GM06990 (cell line): ENCODE data around the gene PDE6A.
"Not testable (repeated sequence)": the region's sequence is repeated elsewhere in the genome, so short reads cannot be mapped to it uniquely, and the experiment has no call there.

ENCODE experiments used
- DNase-seq: peaks from one replicate; pipeline ENCODE4 v3.0.0-alpha.2; 2011; ENCODE audit not compliant: insufficient read length; ENCODE audit errors: extremely low read depth
- H3K27me3 ChIP-seq: replicated peaks from 2 replicates; pipeline ENCODE4 v1.6.0; 2011; ENCODE audit warnings: low read length; ENCODE audit not compliant: control insufficient read depth, insufficient read depth
- H3K36me3 ChIP-seq: 2 replicates; pipeline ENCODE4 v1.5.1; 2011; ENCODE audit warnings: low read length; ENCODE audit not compliant: control insufficient read depth, insufficient read depth
- H3K4me3 ChIP-seq: replicated peaks from 2 replicates; pipeline ENCODE4 v1.5.1; 2011; ENCODE audit warnings: low read depth, mild to moderate bottlenecking, control low read depth, low read length
- TF ChIP-seq, protein P1 (sequence below): IDR thresholded peaks from 2 replicates; pipeline ENCODE4 v1.5.1; 2011; ENCODE audit warnings: low read length, control low read depth, mild to moderate bottlenecking, inconsistent platforms; ENCODE audit not compliant: insufficient read depth, poor library complexity, severe bottlenecking

Gene PDE6A

DNA sequence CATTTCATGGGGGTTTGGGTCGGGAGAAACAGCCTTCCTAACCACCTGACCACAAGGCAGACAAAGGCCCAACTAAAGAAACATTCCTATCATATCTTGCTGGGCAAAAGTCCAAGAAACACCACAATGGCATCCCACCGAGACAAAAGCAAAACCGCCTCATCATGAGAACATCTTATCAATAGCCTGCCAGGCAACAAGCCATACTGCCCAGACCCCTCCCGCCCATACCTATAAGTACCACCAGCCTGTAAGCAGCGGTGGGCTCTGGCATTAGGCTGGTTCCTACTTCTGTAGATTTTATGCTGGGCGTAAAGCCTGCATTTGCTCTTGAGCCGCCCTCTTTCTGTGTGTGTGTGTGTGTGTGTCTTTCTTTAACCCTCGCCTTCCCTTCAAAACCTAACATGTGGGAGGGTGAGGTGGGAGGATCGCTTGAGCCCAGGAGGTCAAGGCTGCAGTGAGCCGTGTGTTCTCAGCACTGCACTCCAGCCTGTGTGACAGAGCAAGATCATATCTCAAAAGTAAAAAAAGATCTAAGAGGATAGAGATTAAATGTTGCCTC, 56.9 kb downstream of the PDE6A start:
- DNase-seq, result no peak
- TF ChIP-seq, protein P1, sequence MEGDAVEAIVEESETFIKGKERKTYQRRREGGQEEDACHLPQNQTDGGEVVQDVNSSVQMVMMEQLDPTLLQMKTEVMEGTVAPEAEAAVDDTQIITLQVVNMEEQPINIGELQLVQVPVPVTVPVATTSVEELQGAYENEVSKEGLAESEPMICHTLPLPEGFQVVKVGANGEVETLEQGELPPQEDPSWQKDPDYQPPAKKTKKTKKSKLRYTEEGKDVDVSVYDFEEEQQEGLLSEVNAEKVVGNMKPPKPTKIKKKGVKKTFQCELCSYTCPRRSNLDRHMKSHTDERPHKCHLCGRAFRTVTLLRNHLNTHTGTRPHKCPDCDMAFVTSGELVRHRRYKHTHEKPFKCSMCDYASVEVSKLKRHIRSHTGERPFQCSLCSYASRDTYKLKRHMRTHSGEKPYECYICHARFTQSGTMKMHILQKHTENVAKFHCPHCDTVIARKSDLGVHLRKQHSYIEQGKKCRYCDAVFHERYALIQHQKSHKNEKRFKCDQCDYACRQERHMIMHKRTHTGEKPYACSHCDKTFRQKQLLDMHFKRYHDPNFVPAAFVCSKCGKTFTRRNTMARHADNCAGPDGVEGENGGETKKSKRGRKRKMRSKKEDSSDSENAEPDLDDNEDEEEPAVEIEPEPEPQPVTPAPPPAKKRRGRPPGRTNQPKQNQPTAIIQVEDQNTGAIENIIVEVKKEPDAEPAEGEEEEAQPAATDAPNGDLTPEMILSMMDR, result no peak
- Histone ChIP-seq H3K27me3 (no peaks in the 10 kb centered on the region), H3K36me3 (no peaks in the 10 kb centered on the region), H3K4me3 (no peak overlapping the region)

DNA sequence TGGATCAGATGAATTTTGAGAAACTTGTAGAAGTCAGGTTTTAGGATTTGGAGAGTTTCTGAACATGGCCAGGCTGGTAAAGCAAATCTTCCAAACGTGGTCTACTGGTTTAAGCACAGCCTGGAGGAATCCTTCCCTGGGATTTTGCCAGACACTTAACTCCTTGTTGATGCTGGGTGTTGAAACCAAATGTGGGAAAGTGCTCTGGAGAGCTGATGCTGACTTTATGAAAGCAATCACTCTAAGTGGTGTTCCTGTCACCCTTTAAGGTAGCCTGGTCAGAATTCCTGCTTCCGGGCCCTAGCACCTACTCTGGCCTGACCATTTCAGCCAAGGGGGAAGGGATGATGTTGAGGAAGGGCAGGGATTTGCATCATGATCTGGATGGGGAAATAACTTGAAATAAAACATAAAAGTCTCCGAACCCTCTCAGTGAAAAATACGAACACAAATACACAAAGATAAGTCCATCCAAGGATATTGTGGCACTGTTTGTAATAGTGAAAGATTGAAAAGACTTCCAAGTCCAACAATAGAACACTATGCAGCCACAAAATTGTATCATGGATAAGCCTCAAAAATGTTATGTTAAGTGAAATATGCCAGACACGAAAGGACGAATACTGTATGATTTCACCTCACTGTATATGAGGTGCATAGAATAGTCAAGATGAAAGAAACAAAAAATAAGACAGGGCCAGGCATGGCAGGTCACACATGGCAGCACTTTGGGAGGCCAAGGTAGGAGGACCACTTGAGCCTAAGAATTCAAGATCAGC, 57.7 kb downstream of the PDE6A start:
- DNase-seq, result no peak
- TF ChIP-seq, protein P1, result no peak
- Histone ChIP-seq H3K36me3 (no peaks in the 10 kb centered on the region), H3K27me3 (no peaks in the 10 kb centered on the region), H3K4me3 (no peak overlapping the region)

DNA sequence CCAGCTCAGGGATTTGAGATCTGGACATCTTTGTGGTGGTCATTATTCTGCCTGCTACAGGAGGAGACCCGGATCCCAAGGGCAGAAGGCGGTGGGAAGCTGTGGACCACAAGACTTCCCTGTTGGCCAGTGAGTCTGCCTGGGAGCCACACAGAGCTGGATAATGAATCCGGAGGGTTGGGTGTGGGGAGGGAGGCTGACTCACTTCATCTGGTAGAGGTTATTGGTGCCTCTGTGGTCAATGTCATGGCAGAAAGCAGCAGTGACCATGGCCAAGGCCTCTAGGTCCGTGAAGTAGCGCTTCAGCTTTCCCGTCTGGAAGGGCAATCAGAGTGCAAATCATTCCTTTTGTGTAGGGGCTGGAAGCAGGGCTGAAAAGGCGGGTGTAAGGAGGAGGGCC, 58.5 kb downstream of the PDE6A start:
- TF ChIP-seq, protein P1, result no peak
- no peak for DNase-seq
- Histone ChIP-seq H3K4me3 (no peak overlapping the region), H3K36me3 (no peaks in the 10 kb centered on the region), H3K27me3 (no peaks in the 10 kb centered on the region)

DNA sequence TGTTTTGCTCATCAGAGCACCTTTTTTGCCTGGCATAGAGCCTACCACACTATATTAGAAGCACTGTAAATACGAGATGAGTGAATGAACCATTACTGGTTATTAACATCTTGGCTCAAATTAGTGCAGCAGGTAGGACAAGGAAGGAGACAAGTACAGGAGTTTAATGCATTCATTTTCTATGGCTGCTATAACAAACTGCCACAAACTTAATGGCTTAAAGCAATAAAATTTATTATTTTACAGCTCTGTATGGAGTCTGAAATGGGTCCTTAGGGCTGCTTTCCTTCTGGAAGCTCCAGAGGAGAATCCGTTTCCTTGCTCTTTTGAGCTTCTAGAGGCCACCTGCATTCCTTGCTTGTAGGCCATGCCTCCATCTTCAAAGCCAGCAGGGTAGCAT, 59.1 kb downstream of the PDE6A start:
- Histone ChIP-seq H3K36me3 (no peaks in the 10 kb centered on the region), H3K27me3 (no peaks in the 10 kb centered on the region), H3K4me3 (no peak overlapping the region)
- TF ChIP-seq, protein P1, result no peak
- DNase-seq, result no peak

DNA sequence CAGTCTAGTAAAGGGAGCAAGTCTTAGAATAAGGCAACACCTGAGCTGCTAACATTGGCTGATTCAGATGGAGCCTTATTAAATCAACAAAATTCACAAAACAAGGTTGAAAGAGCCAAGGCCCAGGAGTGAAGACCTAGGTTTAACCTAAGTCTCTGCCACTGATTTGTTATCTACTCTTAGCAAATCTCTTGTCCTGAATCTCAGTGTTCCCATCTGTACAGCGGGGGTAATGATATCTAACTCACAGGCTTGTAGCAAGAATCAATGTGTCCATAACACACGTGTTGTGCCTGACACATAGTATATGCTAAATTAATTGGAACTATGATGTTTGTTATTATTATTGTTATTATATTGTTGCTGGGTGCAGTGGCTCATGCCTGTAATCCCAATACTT, 61.0 kb downstream of the PDE6A start:
- Histone ChIP-seq H3K27me3 (no peaks in the 10 kb centered on the region), H3K36me3 (no peaks in the 10 kb centered on the region), H3K4me3 (no peak overlapping the region)
- TF ChIP-seq, protein P1, result no peak
- DNase-seq, result no peak

DNA sequence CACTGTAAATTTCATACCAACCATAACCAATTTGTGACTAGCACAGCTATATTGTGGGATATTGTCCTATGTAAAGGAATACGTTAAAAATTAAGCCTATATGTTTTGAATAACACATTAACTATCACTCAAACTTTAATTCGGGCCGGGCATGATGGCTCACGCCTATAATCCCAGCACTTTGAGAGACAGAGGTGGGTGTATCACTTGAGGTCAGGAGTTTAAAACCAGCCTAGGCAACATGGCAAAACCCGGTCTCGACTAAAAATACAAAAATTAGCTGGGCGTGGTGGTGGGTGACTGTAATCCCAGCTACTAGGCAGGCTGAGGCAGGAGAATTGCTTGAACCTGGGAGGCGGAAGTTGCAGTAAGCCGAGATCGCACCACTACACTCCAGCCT, 62.0 kb downstream of the PDE6A start:
- H3K27me3 ChIP-seq, result not testable (repeated sequence)

More for the DNA sequence above, 62.0 kb downstream of the PDE6A start:
- not testable (repeated sequence) for H3K36me3 ChIP-seq, H3K4me3 ChIP-seq, DNase-seq
